Esophagus squamous epithelium (tissue), 4 donors: ENCODE results near the gene KIF21B.

Experiments
- CTCF ChIP-seq, 6 experiments: fragments of 450-650 bp in 4 of 6; fragments of 200-600 bp in 2 of 6; sonication (generic) in 2 of 6; IDR thresholded peaks; one replicate each; pipeline ENCODE4 v1.5.1; 2016 to 2019; ENCODE audit warnings: antibody characterized with exemption in 6 of 6, mild to moderate bottlenecking in 4 of 6, moderate library complexity in 4 of 6
- POLR2A ChIP-seq, 4 donors: fragments of 450-650 bp; IDR thresholded peaks; one replicate each; pipeline ENCODE4 v1.6.1; 2017; ENCODE audit warnings: antibody characterized with exemption in 4 of 4, mild to moderate bottlenecking in 4 of 4, moderate library complexity in 3 of 4

- TF ChIP-seq CTCF (IDR thresholded peaks at IDR 0.05), result no peak
- no peak for TF ChIP-seq POLR2A (IDR thresholded peaks at IDR 0.05)
Observed at GRCh38 chr1:200959411-200959921, 64.0 kb downstream of the KIF21B start.
